RCC 7860 (cell line): ENCODE measurements around the gene TGM2.

Experiments used
- DNase-seq: peaks from one replicate; pipeline ENCODE4 v3.0.0-alpha.2; 2015; ENCODE audit warnings: low spot score
- FAIRE-seq: peaks from 2 replicates; lab custom pipeline; 2012; peaks lifted over from hg19 to GRCh38; lab: Jason Lieb, UNC

The TGM2 gene

GRCh38 chr20:38178065-38178491, 13.0 kb upstream of the TGM2 start:
- no peak for DNase-seq
- no peak for FAIRE-seq

DNA sequence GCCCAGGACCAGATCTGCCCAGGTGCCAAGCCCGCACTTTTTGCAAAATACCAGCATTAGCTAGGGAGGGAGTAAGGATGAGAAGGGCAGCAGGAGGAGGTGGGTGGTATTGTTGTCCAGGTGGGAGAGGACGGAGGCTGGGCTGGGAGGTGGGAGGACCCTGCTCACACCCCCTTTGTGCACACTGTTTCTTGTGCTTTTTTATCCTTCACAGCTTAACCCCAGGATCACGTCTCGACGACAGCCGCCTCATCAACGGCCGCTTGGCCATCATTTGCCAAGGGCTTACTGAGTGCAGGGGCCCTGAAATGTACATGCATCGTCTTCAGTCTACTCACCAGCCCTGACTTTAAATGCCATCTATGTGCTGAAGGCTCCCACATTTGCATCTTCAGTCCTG, 12.1 kb upstream of the TGM2 start:
- DNase-seq (no peak), FAIRE-seq (no peak)

DNA sequence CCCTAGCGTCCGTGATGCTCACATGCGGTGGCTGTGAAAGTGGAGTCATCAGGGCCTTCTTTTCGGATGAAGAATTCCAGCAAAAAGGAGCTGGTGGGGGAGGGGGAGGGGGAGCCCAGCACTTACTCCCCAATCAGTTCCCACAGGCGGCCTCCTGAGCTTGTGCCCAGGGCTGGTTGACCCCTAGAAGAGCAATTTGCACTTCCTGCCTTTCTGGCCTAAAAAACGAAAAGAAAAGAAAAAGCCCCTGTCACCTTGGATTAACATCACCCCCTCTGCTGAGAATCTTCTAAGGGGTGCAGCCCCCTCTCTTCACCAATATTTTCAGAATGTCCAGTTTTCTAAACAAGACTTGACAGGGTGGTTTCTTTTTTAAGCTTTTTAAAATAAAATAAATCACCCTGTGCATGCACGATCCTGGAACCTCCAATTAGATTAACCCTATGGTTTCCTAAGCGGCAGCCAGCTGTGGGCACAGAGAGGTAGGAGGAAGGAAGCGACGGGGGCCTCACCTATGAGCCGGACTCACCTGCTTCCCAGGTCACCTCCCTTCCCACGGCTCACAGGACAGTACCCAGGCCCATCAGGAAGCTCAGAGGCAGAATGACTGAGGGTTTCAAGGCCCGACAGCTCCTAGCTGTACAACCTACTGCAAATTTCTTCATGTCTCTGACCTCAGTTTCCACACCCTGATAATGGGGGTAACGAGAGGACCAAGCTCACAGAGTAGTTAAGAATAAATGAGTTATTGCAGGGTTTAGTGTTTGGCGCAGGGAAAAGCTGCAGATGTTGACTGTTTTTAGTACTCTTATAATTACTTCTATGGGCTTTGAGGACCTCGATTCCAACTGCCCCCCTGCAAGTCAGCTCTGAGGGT, 10.5 kb upstream of the TGM2 start:
- DNase-seq (no peak), FAIRE-seq (no peak)

GRCh38 chr20:38173237-38174156, 8.4 kb upstream of the TGM2 start:
- FAIRE-seq: peak; percentile 87

GRCh38 chr20:38172408-38172807, 7.3 kb upstream of the TGM2 start:
- DNase-seq (peak; percentile 69), FAIRE-seq (peak; percentile 33)

More at GRCh38 chr20:38173237-38174156, 8.4 kb upstream of the TGM2 start:
- peak; percentile 96 for DNase-seq

GRCh38 chr20:38171675-38172043, 6.6 kb upstream of the TGM2 start:
- FAIRE-seq (no peak), DNase-seq (no peak)

DNA sequence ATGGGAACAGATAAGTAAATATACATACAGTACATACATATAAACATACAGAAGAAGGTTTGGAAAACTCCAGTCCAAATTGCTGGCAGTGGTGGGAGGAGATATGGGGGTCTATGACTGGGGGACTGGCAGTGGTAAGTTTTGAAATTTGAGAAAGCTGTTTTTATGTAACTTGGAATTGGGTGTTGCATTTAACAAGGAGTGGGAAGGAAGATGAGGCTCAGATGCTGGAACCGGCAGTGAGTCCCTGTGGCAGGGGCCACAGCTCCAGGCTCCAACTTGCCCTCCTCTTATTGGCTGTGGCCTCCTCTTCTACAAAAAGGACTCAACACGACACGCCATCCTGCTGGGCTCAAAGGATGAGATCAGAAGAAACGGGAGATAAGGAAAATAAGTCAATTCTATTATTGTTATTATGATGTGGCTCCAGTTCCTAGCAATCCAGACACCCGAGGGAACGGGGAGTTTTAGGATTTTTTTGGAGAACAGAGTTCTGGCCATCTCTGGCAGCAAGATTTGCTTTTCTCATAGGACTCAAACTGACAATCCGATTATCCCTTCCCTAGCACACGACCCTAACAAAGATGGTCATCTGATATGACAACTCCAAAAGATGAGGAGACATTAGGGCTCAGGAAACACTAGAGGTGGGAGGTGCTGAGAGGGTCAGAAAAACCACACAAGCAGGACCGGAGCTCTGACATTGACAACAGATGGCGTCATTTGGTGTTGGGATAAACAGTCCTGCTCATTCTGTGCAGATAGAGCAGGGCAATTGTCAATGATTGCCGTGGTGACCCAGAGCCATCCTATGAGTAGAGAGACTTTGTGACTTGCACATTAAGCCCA, 6.0 kb upstream of the TGM2 start:
- FAIRE-seq (no peak), DNase-seq (peak; percentile 48)

DNA sequence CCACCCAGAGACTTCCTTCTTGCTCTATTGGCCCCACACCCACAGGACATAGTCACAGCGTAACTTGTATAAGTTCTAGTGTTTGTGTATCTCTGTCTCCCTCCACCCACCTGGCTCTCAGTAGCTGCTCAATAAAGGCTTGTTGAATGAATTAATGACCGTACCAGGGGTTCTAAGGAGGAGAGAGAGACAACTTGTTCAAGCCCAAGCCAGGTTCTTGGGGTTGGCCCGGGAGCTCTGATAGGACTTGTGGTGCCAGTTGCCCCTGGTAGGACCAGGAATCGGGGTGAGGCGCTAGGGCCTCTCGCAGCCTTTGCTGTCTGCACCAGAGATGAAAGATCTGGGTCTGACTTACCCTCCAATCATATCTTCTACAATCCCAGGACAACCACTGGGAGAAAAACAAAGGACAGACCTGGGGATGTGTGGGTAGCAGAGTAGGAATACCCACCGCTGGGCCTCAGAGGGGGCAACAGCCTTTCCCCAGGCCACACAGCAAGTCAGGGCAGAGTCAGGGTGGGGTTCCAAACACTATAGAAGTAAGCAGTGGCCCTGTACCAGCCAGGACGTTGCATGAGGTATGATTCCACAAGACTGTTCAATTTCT, 5.3 kb upstream of the TGM2 start:
- DNase-seq (no peak), FAIRE-seq (no peak)

GRCh38 chr20:38169636-38170193, 4.6 kb upstream of the TGM2 start:
- FAIRE-seq (no peak), DNase-seq (no peak)

DNA sequence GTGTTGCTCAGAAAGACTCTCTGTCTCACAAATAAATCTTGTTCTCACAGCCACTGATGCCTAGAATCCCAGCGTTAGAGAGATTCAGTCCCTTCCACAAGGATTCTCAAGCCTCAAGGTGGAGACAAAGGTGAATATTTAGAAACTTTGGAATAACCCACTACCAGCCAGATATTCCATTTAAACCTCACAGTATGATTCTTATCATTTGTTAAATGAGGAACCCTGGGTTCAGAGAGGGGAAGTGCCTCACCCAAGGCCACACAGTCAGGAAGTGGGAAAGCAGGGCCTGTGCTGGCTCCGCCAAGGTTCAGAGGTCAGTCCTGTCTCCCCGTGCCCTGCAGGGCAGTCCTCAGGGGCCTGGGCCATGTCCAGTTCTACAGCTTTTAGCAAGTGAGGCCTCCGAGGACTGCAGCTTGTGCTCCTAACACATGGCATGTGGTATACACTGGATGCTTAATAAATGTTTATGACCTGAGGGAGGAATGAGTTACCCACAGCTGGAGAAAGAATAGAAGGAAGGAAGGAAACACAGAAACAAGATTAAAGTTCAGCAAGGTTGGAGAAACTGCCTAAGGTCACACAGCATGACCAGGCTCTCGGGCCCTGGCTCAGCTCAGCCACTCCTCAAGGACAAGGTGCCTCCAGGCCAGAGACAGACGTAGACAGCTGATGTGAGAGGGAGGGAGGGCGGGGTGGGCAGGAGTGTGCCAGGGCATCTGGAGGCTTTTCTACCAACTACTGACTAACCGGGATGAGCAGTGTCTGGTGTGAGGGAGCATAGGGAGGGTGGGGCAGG, 3.9 kb upstream of the TGM2 start:
- FAIRE-seq: no peak
- peak; percentile 55 for DNase-seq

GRCh38 chr20:38167851-38168760, 3.0 kb upstream of the TGM2 start:
- DNase-seq (peak; percentile 98), FAIRE-seq (peak; percentile 96)

GRCh38 chr20:38167328-38167850, 2.3 kb upstream of the TGM2 start:
- FAIRE-seq: no peak
- no peak for DNase-seq

DNA sequence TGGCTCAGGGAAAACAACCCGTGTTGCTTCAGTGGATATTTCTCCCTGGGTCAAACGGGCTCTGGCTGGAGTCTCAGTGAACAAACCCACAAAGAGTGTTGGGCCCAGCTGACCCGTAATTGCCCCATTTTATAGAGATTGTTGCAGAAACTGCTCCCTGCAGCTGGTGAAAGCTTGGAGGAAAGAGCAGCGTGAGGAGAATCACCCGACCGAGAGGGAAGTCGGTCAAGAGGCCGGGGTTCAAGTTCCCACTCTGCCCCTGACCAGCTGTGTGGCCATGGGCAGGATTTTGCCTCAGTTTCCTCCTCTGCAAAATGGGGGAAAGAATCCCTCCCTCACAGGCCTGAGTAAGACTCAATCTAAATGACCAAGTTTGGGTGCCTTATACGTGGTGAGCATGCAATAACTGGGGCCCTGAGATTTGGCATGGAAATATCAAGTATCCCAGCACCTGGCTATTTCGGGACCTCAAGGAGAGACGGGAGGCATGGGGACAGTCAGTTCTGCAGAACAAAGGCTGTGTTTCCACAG, 1.7 kb upstream of the TGM2 start:
- FAIRE-seq: no peak
- DNase-seq: no peak

GRCh38 chr20:38165966-38166702, 1.1 kb upstream of the TGM2 start:
- DNase-seq: no peak
- no peak for FAIRE-seq

DNA sequence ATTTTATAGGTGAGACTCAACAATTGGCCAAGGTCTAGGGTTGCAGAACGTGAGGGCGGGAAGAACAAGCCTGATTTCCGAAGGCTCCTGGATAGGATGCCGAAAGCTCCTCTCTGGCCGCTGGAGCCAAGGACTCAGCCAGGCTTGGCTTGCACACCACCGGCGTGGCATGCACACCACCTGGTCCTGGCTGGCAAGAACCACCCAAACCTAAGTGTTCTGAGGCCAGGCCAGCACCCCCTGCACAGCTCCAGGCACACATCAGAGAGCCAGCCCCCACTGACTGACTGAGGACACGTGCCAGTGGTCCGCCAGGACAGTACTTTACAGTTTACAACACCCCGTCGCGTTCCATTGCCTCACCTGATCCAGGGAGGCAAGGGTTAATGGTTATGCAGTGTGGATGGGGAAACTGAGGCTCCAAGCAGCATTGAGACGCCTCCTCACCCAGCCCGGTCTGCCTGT, 414 bp downstream of the TGM2 start:
- no peak for DNase-seq
- no peak for FAIRE-seq

DNA sequence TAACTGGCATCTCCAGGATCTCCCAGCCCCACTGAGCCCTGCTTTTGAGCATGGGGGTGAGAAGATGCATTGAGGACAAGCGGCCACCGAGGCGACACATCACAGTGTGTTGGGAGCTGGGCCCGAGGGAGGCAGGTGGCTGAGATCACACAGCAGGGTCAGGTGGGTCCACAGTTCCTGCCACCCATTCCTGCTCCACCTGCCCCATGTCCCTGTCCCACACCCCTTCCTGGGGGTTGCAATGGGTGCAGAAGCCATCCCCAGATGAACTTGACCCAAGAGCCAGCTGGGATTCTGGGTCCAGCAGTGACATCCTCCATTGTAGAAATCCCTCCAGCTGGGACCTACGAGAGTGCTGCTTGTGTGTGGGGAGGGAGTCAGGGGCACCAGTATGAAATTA, 1.0 kb downstream of the TGM2 start:
- DNase-seq: no peak
- FAIRE-seq: no peak
